Spinal cord (tissue), 10 donors: ENCODE results near the gene TEX19. TPM values are rescaled to one million over a fixed set of nuclear protein-coding genes. Genes with fewer than 3 reads are reported as not detected.
"Not testable (repeated sequence)": the region's sequence is repeated elsewhere in the genome, so short reads cannot be mapped to it uniquely, and the experiment has no call there.

ENCODE experiments used
- DNase-seq, 6 donors: peaks; one replicate each; pipeline versions ENCODE4 v3.0.0 to v3.0.0-alpha.2; 2013 to 2015; ENCODE audit warnings: low spot score in 6 of 6, low read depth in 4 of 6
- H3K27ac ChIP-seq: one replicate; pipeline ENCODE4 v1.5.1; 2013; ENCODE audit warnings: low read depth, low read length, control low read depth
- H3K27me3 ChIP-seq: one replicate; pipeline ENCODE4 v1.6.1; 2013; ENCODE audit warnings: low read length; ENCODE audit not compliant: control insufficient read depth, insufficient read depth
- H3K36me3 ChIP-seq: one replicate; pipeline ENCODE4 v1.6.1; 2013; ENCODE audit warnings: low read length; ENCODE audit not compliant: control insufficient read depth, insufficient read depth
- H3K4me1 ChIP-seq: one replicate; pipeline ENCODE4 v1.6.1; 2013; ENCODE audit warnings: low read length; ENCODE audit not compliant: control insufficient read depth, insufficient read depth
- H3K4me3 ChIP-seq: one replicate; pipeline ENCODE4 v1.5.1; 2013; ENCODE audit warnings: low read depth, low read length, control low read depth
- H3K9me3 ChIP-seq: one replicate; pipeline ENCODE4 v1.6.1; 2013; ENCODE audit warnings: low read length; ENCODE audit not compliant: control insufficient read depth, insufficient read depth
- WGBS: methylation state at CpG from one replicate; pipeline ENCODE4 v1.1.5; 2013; ENCODE audit warnings: missing lambda C conversion rate; ENCODE audit not compliant: insufficient coverage; 5-methylcytosine and 5-hydroxymethylcytosine counted together
- polyA plus RNA-seq, 2 donors: library from polyadenylated mRNA; unstranded; fragments of 120-200 nt; gene quantifications; one replicate each; pipeline ENCODE4 v1.2.1, GENCODE V29; 2013; ENCODE audit not compliant: insufficient read length in 2 of 2
- total RNA-seq, 2 donors: library from RNA; depleted of rRNA in 1 of 2; stranded (reverse); fragments of 120-200 nt in 1 of 2; fragments of >200 nt in 1 of 2; gene quantifications; one replicate each; pipeline versions ENCODE4 v1.2.3 to v1.2.4, GENCODE V29; 2013 to 2014
- donor health status: healthy.

The TEX19 gene
- total and polyA plus RNA-seq, 4 donors: not detected

GRCh38 chr17:82410014-82410716, 51.1 kb downstream of the TEX19 start:
- H3K27ac ChIP-seq: no peak overlapping the region
- H3K4me3 ChIP-seq: no peak overlapping the region
- H3K36me3 ChIP-seq: peaks cover 63% of the 10 kb centered on the region
- peaks cover 10% of the 10 kb centered on the region for H3K4me1 ChIP-seq
- H3K9me3 ChIP-seq: no peaks in the 10 kb centered on the region
- no peak for DNase-seq
- WGBS: 88% methylated on average over 12 of the region's 14 CpGs
- no peaks in the 10 kb centered on the region for H3K27me3 ChIP-seq

- Histone ChIP-seq H3K27ac (no peak overlapping the region), H3K27me3 (no peaks in the 10 kb centered on the region), H3K4me3 (no peak overlapping the region), H3K4me1 (peaks cover 10% of the 10 kb centered on the region), H3K9me3 (no peaks in the 10 kb centered on the region), H3K36me3 (peaks cover 59% of the 10 kb centered on the region)
- 92% methylated on average over 20 of the region's 24 CpGs for WGBS
- DNase-seq: no peak
Measured at GRCh38 chr17:82411396-82412053, 52.5 kb downstream of the TEX19 start.

- WGBS: 95% methylated on average over 12 of the region's 16 CpGs
- H3K27me3 ChIP-seq, DNase-seq, H3K27ac ChIP-seq, H3K9me3 ChIP-seq, H3K4me3 ChIP-seq: not testable (repeated sequence)
- Histone ChIP-seq H3K36me3 (peaks cover 59% of the 10 kb centered on the region), H3K4me1 (peaks cover 10% of the 10 kb centered on the region)
Measured at GRCh38 chr17:82412081-82412480, 53.0 kb downstream of the TEX19 start.

GRCh38 chr17:82412535-82413520, 53.8 kb downstream of the TEX19 start:
- 90% methylated on average over 24 of the region's 29 CpGs for WGBS

More at GRCh38 chr17:82412535-82413520, 53.8 kb downstream of the TEX19 start:
- Histone ChIP-seq H3K9me3 (no peaks in the 10 kb centered on the region), H3K27ac (no peak overlapping the region), H3K36me3 (peaks cover 53% of the 10 kb centered on the region), H3K4me1 (peaks cover 12% of the 10 kb centered on the region), H3K4me3 (no peak overlapping the region), H3K27me3 (no peaks in the 10 kb centered on the region)
- DNase-seq: no peak

Other genes starting within 250 kb of the TEX19 start
- gene CCDC57, start 146.4 kb upstream of the TEX19 start, total RNA-seq: 10 to 100 TPM; 15.3 to 28.5 TPM
- 10 to 100 TPM; 50.8 to 85.3 TPM for gene CCDC57, start 146.4 kb upstream of the TEX19 start, polyA plus RNA-seq
- gene SLC16A3, start 130.2 kb upstream of the TEX19 start, total RNA-seq: 10 to 100 TPM; 19.0 to 22.8 TPM
- 10 to 100 TPM; 14.1 to 19.1 TPM for gene SLC16A3, start 130.2 kb upstream of the TEX19 start, polyA plus RNA-seq
- 10 to 100 TPM; 35.2 to 51.1 TPM for gene CSNK1D, start 85.5 kb upstream of the TEX19 start, total RNA-seq
- gene CSNK1D, start 85.5 kb upstream of the TEX19 start, polyA plus RNA-seq: 100 to 1,000 TPM; 127 to 144 TPM
- gene CD7, start 41.6 kb upstream of the TEX19 start, total RNA-seq: under 1 TPM in 1 of 2 donors, not detected in 1; 0.33 TPM
- under 1 TPM; 0.41 to 0.42 TPM for gene CD7, start 41.6 kb upstream of the TEX19 start, polyA plus RNA-seq
- gene SECTM1, start 25.5 kb upstream of the TEX19 start, total RNA-seq: 1 to 10 TPM; 3.3 to 7.4 TPM
- 1 to 10 TPM; 1.9 to 2.7 TPM for gene SECTM1, start 25.5 kb upstream of the TEX19 start, polyA plus RNA-seq
- under 1 TPM in 1 of 2 donors, not detected in 1; 0.11 TPM for gene UTS2R, start 12.5 kb downstream of the TEX19 start, total RNA-seq
- gene UTS2R, start 12.5 kb downstream of the TEX19 start, polyA plus RNA-seq: under 1 TPM; 0.19 to 0.32 TPM
- gene HEXD, start 59.1 kb downstream of the TEX19 start, total RNA-seq: 10 to 100 TPM; 15.0 to 20.6 TPM
- 10 to 100 TPM; 33.7 to 50.7 TPM for gene HEXD, start 59.1 kb downstream of the TEX19 start, polyA plus RNA-seq
- 10 to 100 TPM; 12.5 to 27.2 TPM for gene OGFOD3, start 59.3 kb downstream of the TEX19 start, total RNA-seq
- 10 to 100 TPM; 27.2 to 31.1 TPM for gene OGFOD3, start 59.3 kb downstream of the TEX19 start, polyA plus RNA-seq
- gene CYBC1, start 91.5 kb downstream of the TEX19 start, total RNA-seq: 10 to 100 TPM; 30.3 to 53.8 TPM
- gene CYBC1, start 91.5 kb downstream of the TEX19 start, polyA plus RNA-seq: 10 to 100 TPM; 66.8 to 83.0 TPM
- gene NARF, start 99.5 kb downstream of the TEX19 start, total RNA-seq: 10 to 100 TPM; 31.1 to 50.2 TPM
- 100 to 1,000 TPM; 102 to 124 TPM for gene NARF, start 99.5 kb downstream of the TEX19 start, polyA plus RNA-seq
- gene FOXK2, start 160.5 kb downstream of the TEX19 start, total RNA-seq: 10 to 100 TPM; 26.8 to 42.6 TPM
- gene FOXK2, start 160.5 kb downstream of the TEX19 start, polyA plus RNA-seq: 10 to 100 TPM; 50.3 to 57.1 TPM